ENCODE results near the gene GJA5. TPM values are rescaled to one million over a fixed set of nuclear protein-coding genes. Genes with fewer than 3 reads are reported as not detected.

GJA5 gene
- total RNA-seq, 1 experiment from 2014 or later = not detected

- POLR2A ChIA-PET = no interaction called here
- no TSS peak for BruUV-seq (replicated peaks)
Measured at GRCh38 chr1:147757015-147757990, 3.1 kb downstream of the GJA5 start.

GRCh38 chr1:147756341-147756740 lies 4.1 kb downstream of the GJA5 start:
- no peaks in the 10 kb centered on the region for H3K27me3 ChIP-seq (ENCODE audit: control insufficient read depth, insufficient read depth, low read length)
- no peaks in the 10 kb centered on the region for H3K36me3 ChIP-seq (ENCODE audit: control insufficient read depth, insufficient read depth, low read length)
- H3K27ac ChIP-seq (ENCODE audit: low read length) = no peak overlapping the region
- no peak overlapping the region for H3K4me3 ChIP-seq (ENCODE audit: low read depth in 2 of 2, low read length in 2 of 2)
- ATAC-seq (no peak), DNase-seq (ENCODE audit: low read depth, low spot score) (no peak)
- no peaks in the 10 kb centered on the region for H3K4me1 ChIP-seq (ENCODE audit: control insufficient read depth, insufficient read depth, low read length)
- TF ChIP-seq CTCF (IDR thresholded peaks at IDR 0.05) (no peak), POLR2AphosphoS5 (IDR thresholded peaks at IDR 0.05; ENCODE audit: low read depth, low read length) (no peak), SIN3A (IDR thresholded peaks at IDR 0.05; ENCODE audit: borderline replicate concordance, insufficient read depth, low read depth, low read length) (no peak), TCF7L2 (IDR thresholded peaks at IDR 0.05; ENCODE audit: low read depth, low read length) (no peak), REST (IDR thresholded peaks at IDR 0.05; ENCODE audit: insufficient read depth in 1 of 2, low read depth in 2 of 2, low read length in 1 of 2) (no peak)
- BruUV-seq (replicated peaks) = no TSS peak
- CTCF ChIA-PET = no interaction called here
- H3K9me3 ChIP-seq (ENCODE audit: control insufficient read depth, insufficient read depth, low read depth, low read length) = no peaks in the 10 kb centered on the region
- in situ Hi-C loops (cut with HindIII; ENCODE audit: low pct_unique_long_range_greater_than_20kb, low sequenced_read_pairs) (no loop called here), intact Hi-C loops (cut with micrococcal nuclease; ENCODE audit: unreplicated experiment) (no loop called here)
- POLR2A ChIA-PET = no interaction called here

More at GRCh38 chr1:147757015-147757990, 3.1 kb downstream of the GJA5 start:
- H3K27me3 ChIP-seq (ENCODE audit: control insufficient read depth, insufficient read depth, low read length) = no peaks in the 10 kb centered on the region
- no peak for DNase-seq (ENCODE audit: low read depth, low spot score)
- no peaks in the 10 kb centered on the region for H3K9me3 ChIP-seq (ENCODE audit: control insufficient read depth, insufficient read depth, low read depth, low read length)
- ATAC-seq = no peak
- H3K4me3 ChIP-seq (ENCODE audit: low read depth in 2 of 2, low read length in 2 of 2) = no peak overlapping the region
- no peaks in the 10 kb centered on the region for H3K36me3 ChIP-seq (ENCODE audit: control insufficient read depth, insufficient read depth, low read length)
- TF ChIP-seq TCF7L2 (IDR thresholded peaks at IDR 0.05; ENCODE audit: low read depth, low read length) = no peak
- no peaks in the 10 kb centered on the region for H3K4me1 ChIP-seq (ENCODE audit: control insufficient read depth, insufficient read depth, low read length)
- in situ Hi-C loops (cut with HindIII; ENCODE audit: low pct_unique_long_range_greater_than_20kb, low sequenced_read_pairs) (no loop called here), intact Hi-C loops (cut with micrococcal nuclease; ENCODE audit: unreplicated experiment) (no loop called here)
- no peak overlapping the region for H3K27ac ChIP-seq (ENCODE audit: low read length)
- CTCF ChIA-PET = interaction anchor here (0.5 kb wide), 1 partner anchor 44 kb away, joined by 4 read pairs; no protein-coding TSS in a partner anchor

GRCh38 chr1:147754661-147755060 lies 5.7 kb downstream of the GJA5 start:
- CTCF ChIA-PET = no interaction called here

More at GRCh38 chr1:147754661-147755060, 5.7 kb downstream of the GJA5 start:
- Histone ChIP-seq H3K4me1 (ENCODE audit: control insufficient read depth, insufficient read depth, low read length) (no peaks in the 10 kb centered on the region), H3K4me3 (ENCODE audit: low read depth in 2 of 2, low read length in 2 of 2) (no peak overlapping the region), H3K36me3 (ENCODE audit: control insufficient read depth, insufficient read depth, low read length) (no peaks in the 10 kb centered on the region), H3K27ac (ENCODE audit: low read length) (no peak overlapping the region), H3K9me3 (ENCODE audit: control insufficient read depth, insufficient read depth, low read depth, low read length) (no peaks in the 10 kb centered on the region), H3K27me3 (ENCODE audit: control insufficient read depth, insufficient read depth, low read length) (no peaks in the 10 kb centered on the region)
- POLR2A ChIA-PET = interaction anchor here (0.6 kb wide), 1 partner anchor 264 kb away, joined by 4 read pairs; no protein-coding TSS in a partner anchor
- ATAC-seq (no peak), DNase-seq (ENCODE audit: low read depth, low spot score) (no peak)
- in situ Hi-C loops (cut with HindIII; ENCODE audit: low pct_unique_long_range_greater_than_20kb, low sequenced_read_pairs) (no loop called here), intact Hi-C loops (cut with micrococcal nuclease; ENCODE audit: unreplicated experiment) (no loop called here)
- TF ChIP-seq TCF7L2 (IDR thresholded peaks at IDR 0.05; ENCODE audit: low read depth, low read length) (no peak), REST (IDR thresholded peaks at IDR 0.05; ENCODE audit: insufficient read depth in 1 of 2, low read depth in 2 of 2, low read length in 1 of 2) (no peak), SIN3A (IDR thresholded peaks at IDR 0.05; ENCODE audit: borderline replicate concordance, insufficient read depth, low read depth, low read length) (no peak), POLR2AphosphoS5 (IDR thresholded peaks at IDR 0.05; ENCODE audit: low read depth, low read length) (no peak), CTCF (IDR thresholded peaks at IDR 0.05) (no peak)
- BruUV-seq (replicated peaks) = no TSS peak

All from Panc1 (cell line).